NCI-H128 (cell line): ENCODE measurements around the gene ARHGEF37.

Experiments
- DNase-seq: peaks from one replicate; lab custom pipeline; 2025; ENCODE audit not compliant: unreplicated experiment; lab: John Stamatoyannopoulos, UW

Gene ARHGEF37

DNA sequence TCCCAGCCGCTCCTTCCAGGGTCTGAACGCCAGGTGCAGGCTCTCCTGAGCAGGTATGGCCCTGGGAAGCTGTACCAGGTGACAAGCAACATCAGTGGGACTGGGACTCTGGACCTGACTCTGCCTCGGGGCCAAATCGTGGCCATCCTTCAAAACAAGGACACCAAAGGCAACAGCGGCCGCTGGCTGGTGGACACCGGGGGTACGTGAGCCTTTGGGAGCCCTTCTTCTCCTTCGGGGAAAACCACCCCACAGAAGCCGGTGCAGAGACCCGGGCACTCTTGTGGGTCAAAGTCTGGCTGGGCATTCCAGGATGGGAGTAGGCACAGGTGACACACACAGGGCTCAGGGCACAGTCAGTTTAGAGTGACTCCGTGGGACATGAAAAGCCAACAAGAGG is 45.8 kb downstream of the ARHGEF37 start:
- DNase-seq: no peak

GRCh38 chr5:149628221-149628620 is 46.9 kb downstream of the ARHGEF37 start:
- no peak for DNase-seq

- DNase-seq: no peak
These were observed 47.6 kb downstream of the ARHGEF37 start for GRCh38 chr5:149628846-149629388.

GRCh38 chr5:149629421-149629820 is 48.1 kb downstream of the ARHGEF37 start:
- no peak for DNase-seq

DNA sequence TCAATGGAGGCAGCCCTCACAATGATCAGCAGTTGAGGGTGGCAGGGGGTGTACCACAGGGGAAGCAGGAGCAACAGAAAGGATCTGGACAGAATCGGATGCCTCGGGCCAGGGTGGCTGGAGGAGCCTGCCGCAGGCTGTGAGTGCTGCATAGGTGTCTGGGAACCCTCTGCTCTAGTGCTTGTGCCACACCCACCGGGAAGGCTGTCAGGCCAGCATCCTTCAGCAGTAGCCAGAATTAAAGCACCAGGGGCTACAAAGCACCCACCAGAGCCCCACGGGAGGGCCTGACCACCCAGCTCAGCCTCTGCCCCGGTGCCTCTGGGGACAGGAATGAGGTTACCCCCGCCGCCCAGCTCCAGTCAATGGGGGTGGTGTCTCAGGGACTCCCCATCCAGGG is 49.0 kb downstream of the ARHGEF37 start:
- no peak for DNase-seq

DNA sequence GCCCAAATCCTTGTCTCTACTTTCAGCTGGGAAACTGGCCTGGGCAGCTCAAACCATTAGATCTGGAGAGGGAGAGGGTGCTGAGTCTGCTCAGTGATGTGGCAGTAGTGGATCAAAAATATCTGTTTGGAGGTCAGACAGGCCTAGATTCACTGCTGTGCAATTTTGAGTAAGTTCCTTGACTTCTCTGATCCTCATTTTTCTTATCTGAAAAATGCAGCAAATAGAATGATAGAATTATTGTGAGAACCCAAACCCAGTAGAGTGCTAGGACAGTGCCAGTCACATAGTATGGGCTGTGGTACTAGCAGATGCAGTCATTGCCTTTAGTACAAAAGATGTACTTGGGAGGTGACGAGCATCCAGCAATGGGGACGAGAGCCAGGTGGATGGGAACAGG is 50.2 kb downstream of the ARHGEF37 start:
- DNase-seq: no peak

GRCh38 chr5:149632311-149633251 is 51.3 kb downstream of the ARHGEF37 start:
- DNase-seq: no peak

DNA sequence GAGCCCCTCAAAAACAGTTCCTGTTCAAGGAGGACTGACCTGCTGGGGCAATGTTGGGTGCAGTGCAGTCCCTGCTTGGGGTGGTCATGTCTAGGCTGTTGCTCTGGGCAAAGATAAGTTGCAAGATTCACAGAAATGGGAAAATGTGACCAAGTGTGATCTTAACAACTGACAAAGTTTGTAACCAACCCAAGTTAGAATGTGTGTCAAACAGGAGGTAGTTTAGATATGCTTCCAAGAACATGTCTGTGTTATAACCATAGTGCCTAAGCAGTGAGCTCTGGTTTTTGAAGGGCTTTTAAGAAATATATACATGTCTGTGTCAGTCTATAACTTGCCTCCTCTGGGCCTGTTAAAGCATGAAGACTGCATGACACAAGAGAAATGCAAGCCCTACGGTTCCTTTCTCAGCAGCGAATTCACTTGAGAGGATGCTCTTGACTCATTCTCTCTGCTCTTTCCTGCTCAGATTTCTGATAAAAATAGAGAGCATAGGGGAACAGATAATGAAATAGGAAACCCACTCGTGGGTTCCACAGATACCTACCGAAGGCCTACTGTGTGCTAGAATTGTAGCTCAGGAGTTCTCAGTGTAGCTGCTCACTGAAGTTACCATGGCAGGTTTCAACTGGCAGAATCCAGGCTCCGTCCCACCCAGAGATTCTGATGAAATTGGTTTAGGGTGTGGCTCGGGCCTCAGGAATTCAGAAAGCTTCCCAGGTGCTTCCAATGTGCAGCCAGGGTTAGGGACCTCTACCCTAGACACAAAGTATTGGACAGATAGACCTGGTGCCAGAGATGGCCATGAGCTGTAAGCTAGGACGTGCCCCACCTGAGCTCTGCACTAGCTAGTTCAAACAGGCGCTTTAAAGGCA is 52.4 kb downstream of the ARHGEF37 start:
- DNase-seq: no peak

- no peak for DNase-seq
These were observed 54.1 kb downstream of the ARHGEF37 start for GRCh38 chr5:149635394-149635793.

GRCh38 chr5:149636191-149636860 is 55.0 kb downstream of the ARHGEF37 start:
- DNase-seq: no peak

DNA sequence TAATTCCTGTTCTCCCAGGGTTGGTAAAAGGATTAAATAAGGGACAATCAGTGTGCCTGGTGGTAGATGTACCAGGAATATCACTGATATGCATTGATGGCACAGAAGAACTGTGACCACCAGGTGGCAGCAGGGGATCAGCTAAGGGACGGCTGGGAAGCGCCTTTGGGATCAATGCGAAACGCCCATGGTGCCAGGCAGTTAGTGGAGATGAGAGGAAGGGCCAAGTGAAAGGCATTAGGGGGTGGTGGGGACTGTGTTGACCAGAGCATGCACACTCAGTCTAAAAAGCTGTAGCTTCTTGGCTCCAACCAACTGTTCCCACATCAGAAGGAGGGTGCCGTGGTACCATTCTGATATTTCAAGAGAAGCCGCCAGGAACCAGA is 55.6 kb downstream of the ARHGEF37 start:
- DNase-seq: no peak

GRCh38 chr5:149638136-149638535 is 56.8 kb downstream of the ARHGEF37 start:
- DNase-seq: no peak

- no peak for DNase-seq
These were observed 57.4 kb downstream of the ARHGEF37 start for GRCh38 chr5:149638546-149639241.

- DNase-seq: no peak
These were observed 58.4 kb downstream of the ARHGEF37 start for GRCh38 chr5:149639737-149640136.

DNA sequence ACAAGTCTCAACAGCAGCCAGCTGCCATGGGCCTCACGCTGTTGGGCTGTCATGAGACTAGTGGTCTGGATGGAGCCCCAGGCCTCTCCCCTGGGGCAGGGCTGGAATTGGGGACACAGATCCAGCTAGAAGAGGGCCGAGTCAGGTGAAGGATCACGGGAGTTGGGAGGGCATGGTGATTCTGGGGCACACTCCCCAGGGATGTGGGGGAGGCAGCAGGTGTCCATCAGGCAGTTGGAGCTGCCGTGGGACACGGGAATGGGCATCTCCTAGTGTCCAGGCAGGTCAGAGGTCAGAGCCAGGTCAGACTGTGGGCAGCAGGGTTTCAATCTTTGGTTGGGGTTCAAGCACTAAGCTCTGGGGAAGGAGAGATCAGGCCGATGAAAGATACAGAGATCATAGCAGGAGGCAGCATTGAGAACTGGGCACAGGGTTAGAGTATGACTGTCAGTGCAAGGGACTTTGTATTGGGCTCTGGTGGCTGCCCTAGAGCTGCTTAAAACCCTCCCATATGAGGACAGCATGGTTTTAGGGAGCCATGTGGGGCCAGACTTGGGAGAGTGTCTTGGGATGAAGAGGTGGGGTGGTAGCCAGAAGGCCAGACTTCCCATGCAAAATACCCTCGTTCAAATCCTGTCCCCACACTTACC is 59.2 kb downstream of the ARHGEF37 start:
- no peak for DNase-seq

GRCh38 chr5:149641000-149641576 is 59.8 kb downstream of the ARHGEF37 start:
- no peak for DNase-seq

DNA sequence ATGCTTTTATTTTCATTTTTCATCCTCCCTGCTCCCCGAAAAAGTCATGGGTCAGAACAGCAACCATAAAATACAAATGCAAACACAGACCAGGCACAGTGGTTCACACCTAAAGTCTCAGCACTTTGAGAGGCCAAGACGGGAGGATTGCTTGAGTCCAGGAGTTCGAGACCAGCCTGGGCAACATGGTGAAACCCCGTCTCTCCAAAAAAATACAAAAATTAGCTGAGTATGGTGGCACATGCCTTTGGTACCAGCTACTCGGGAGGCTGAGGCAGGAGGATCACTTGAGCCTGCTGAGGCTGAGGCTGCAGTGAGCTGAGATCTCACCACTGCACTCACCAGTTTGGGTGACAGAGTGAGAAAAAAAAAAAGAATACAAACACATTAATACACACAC is 60.3 kb downstream of the ARHGEF37 start:
- DNase-seq: no peak

GRCh38 chr5:149643781-149644180 is 62.5 kb downstream of the ARHGEF37 start:
- DNase-seq: no peak

DNA sequence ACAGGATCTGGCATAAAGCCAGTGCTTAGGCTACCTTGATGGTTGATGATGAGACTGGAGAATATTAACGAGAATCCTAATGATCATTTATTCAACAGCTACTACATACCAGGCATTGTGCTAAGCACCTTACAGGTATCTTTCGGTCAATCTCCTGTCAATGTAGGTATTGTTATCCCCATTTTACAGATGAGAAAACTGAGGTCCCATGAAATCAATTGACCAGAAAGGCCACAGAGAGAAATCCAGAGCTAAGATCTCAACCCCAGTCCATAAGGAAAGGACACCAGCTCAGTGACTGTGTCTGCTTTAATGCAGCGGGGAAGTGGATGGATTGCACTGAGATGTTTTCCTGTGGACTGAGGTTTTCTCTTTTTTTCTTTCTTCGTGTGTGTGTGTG is 63.3 kb downstream of the ARHGEF37 start:
- no peak for DNase-seq

DNA sequence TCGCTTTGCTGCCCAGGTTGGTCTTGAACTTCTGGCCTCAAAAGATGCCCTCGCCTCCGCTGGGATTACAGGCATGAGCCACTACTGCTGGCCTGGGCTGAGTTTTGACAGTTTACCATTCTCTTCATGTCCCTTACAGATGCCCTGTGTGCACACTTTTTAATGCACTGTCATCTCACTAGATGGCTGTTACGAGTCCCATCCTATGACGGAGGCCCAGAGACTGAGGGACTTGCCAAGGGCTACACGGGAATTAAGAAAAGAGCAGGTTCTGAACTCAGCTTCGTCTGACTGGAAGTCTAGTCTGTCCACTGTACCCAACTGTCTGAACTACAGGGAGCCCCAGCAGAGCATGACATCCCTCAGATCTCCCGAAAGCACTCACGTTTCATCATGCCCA is 63.9 kb downstream of the ARHGEF37 start:
- DNase-seq: no peak
